Measurements from ENCODE around the gene USP3. TPM values are rescaled to one million over a fixed set of nuclear protein-coding genes. Genes with fewer than 3 reads are reported as not detected.

The USP3 gene
- polyA plus RNA-seq, 4 donors = 24.7 to 36.1 (median 28.9) TPM

Other genes starting within 250 kb of the USP3 start
- 10 to 100 TPM in 1 of 4 donors, 1 to 10 TPM in 3; 1.4 to 22.8 (median 3.1) TPM for gene APH1B, start 227.0 kb upstream of the USP3 start, polyA plus RNA-seq
- 10 to 100 TPM in 1 of 4 donors, 1 to 10 TPM in 1, under 1 TPM in 1, not detected in 1; 0.27 to 24.8 (median 1.8) TPM for gene CA12, start 122.7 kb upstream of the USP3 start, polyA plus RNA-seq
- gene FBXL22, start 92.8 kb downstream of the USP3 start, polyA plus RNA-seq = 1 to 10 TPM in 2 of 4 donors, not detected in 2; 2.0 to 2.1 TPM